ENCODE data around the gene PYGL.

Gene PYGL

DNA sequence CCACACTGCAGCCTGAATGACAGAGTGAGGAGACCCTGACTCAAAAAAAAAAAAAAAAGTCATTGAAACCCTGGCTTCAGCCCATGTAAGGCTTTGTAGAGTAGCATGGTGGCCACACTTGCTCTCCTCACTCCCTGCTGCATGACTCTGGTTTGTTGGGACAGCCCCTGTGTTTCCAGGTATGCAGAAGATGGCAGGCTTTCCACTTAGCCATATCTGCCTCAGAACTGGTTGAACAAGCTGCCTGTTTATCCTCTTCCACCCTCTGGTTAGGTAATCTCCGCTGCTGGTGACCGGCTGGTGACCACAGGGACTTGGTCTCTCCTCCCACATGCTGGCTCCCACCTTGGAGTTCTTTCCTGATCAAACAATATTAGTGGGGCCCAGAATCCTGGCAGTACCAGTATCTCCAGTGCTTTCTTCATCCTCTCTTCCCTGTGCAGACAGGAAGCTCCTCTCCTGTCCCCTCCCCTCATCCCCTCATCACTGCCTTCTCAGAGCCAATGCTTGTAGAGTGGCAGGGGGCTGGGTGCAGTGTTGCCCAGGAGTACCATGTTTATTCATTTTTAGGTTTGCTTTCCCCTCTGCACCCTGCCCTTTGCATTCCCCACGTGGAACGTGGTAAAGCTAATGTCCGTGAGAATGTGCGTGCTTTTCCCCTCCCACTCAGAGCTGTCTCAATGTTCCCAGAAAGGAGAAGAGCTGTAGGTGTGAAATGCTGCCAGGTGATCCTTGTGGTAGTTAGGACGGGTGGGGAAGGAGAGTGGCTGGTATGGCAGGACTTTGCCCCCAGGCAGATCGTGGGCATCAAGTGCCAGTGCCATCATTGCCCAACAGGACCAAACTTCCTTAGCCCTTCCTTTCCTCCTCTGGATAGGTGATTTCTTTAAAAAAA, 61.1 kb downstream of the PYGL start:
- TF ChIP-seq CTCF (IDR thresholded peaks at IDR 0.05; ENCODE audit: control extremely low read depth, extremely low read depth, low read depth, missing control alignments): no peak
- no peak for DNase-seq (ENCODE audit: extremely low spot score)
- CTCF ChIA-PET: no interaction called here
- POLR2A ChIA-PET: no interaction called here

GRCh38 chr14:50875359-50876070, 68.8 kb downstream of the PYGL start:
- ChIA-PET POLR2A (interaction anchor here (0.8 kb wide), 1 partner anchor 1108 kb away, joined by 5 read pairs; no protein-coding TSS in a partner anchor), CTCF (interaction anchor here (0.8 to 6.3 kb wide), 7 partner anchors 10 to 19 kb away, joined by 3 to 47 read pairs (median 4); no protein-coding TSS in a partner anchor)
- DNase-seq (ENCODE audit: extremely low spot score): peak; percentile 78
- TF ChIP-seq CTCF (IDR thresholded peaks at IDR 0.05; ENCODE audit: control extremely low read depth, extremely low read depth, low read depth, missing control alignments): no peak

- ChIA-PET CTCF (interaction anchor here (0.9 to 6.3 kb wide), 4 partner anchors 9 to 17 kb away, joined by 3 to 47 read pairs (median 8); no protein-coding TSS in a partner anchor), POLR2A (interaction anchor here (0.8 kb wide), 1 partner anchor 1107 kb away, joined by 5 read pairs; no protein-coding TSS in a partner anchor)
- DNase-seq (ENCODE audit: extremely low spot score): no peak
- no peak for TF ChIP-seq CTCF (IDR thresholded peaks at IDR 0.05; ENCODE audit: control extremely low read depth, extremely low read depth, low read depth, missing control alignments)
Observed at GRCh38 chr14:50874757-50875156, 69.5 kb downstream of the PYGL start.

GRCh38 chr14:50871914-50872732, 72.2 kb downstream of the PYGL start, which contains the start of gene ABHD12B:
Gene ABHD12B (plus strand): TSS chr14:50872053. CDS start chr14:50872175, 122 bp downstream.
- ChIA-PET CTCF (interaction anchor here (3.3 kb wide), 1 partner anchor 12 kb away, joined by 35 read pairs; no protein-coding TSS in a partner anchor), POLR2A (no interaction called here)
- no peak for DNase-seq (ENCODE audit: extremely low spot score)
- no peak for TF ChIP-seq CTCF (IDR thresholded peaks at IDR 0.05; ENCODE audit: control extremely low read depth, extremely low read depth, low read depth, missing control alignments)

DNA sequence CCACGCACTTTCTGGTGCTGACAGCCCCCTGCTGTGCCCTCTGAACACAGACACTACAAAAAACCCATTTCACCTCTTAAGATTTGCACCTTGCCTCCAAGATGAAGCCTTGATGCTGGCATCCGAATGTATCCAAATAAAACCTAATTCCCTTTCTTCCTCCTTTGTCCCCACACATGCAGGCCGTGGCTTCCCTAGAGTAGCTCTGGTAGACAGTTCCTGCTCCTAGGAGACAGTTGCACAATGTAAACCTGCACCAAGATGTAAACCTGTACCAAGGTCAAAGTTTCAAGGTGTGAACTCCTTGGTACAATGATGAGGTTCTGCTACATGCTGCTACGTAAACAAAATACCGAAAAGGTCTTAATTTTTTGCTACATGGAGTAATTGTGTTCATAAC, 73.1 kb downstream of the PYGL start:
- ChIA-PET POLR2A (no interaction called here), CTCF (interaction anchor here (1.0 to 3.3 kb wide), 2 partner anchors 8 to 11 kb away, joined by 3 to 35 read pairs; no protein-coding TSS in a partner anchor)
- no peak for DNase-seq (ENCODE audit: extremely low spot score)
- no peak for TF ChIP-seq CTCF (IDR thresholded peaks at IDR 0.05; ENCODE audit: control extremely low read depth, extremely low read depth, low read depth, missing control alignments)

Data from GM10248 (cell line).